Measurements from ENCODE around the gene SH3TC1.

Gene SH3TC1

GRCh38 chr4:8290701-8290970 is 91.5 kb downstream of the SH3TC1 start:
- DNase-seq (ENCODE audit: low read depth) = no peak
- no peak for TF ChIP-seq MYC (IDR thresholded peaks at IDR 0.05; ENCODE audit: low read depth, low read length)
- no peak for TF ChIP-seq POLR2A (IDR thresholded peaks at IDR 0.05; ENCODE audit: extremely low read depth, insufficient read length)
- TF ChIP-seq CTCF (IDR thresholded peaks at IDR 0.05; ENCODE audit: low read depth, low read length) = no peak
- no peak for TF ChIP-seq MAX (IDR thresholded peaks at IDR 0.05; ENCODE audit: low read depth, low read length)
- no peak overlapping the region for H3K4me3 ChIP-seq (ENCODE audit: low read depth, low read length)
